HEK293 (cell line): ENCODE data around the gene FBLN5.

Source experiments
- CTCF ChIA-PET: fragments of 350-600 bp; formaldehyde crosslinking; extraction: SDS; loops from one replicate; lab custom pipeline; 2021; ENCODE audit warnings: antibody characterized with exemption; lab: Yijun Ruan, JAX
- POLR2A ChIA-PET: fragments of 300-600 bp; formaldehyde crosslinking; extraction: SDS; loops from one replicate; lab custom pipeline; 2020; ENCODE audit warnings: antibody characterized with exemption, inconsistent platforms; lab: Yijun Ruan, JAX
- H3K27ac ChIP-seq: fragments of 200-500 bp; sonication (Bioruptor generic); 2 replicates; pipeline ENCODE4 v1.5.1; 2014; ENCODE audit warnings: low read depth, low read length, control low read depth, inconsistent platforms; ENCODE audit errors: extremely low read depth
- H3K36me3 ChIP-seq, 2 experiments: fragments of 200-500 bp in 1 of 2; sonication (Bioruptor generic) in 1 of 2; 1 replicate in 1 of 2; 2 replicates in 1 of 2; pipeline ENCODE4 v1.5.1; 2014 to 2017; ENCODE audit warnings: inconsistent platforms in 2 of 2, low read length in 2 of 2; ENCODE audit not compliant: control insufficient read depth in 2 of 2, insufficient read depth in 1 of 2
- H3K4me1 ChIP-seq: fragments of 200-500 bp; sonication (Bioruptor generic); 2 replicates; pipeline ENCODE4 v1.5.1; 2014; ENCODE audit warnings: mild to moderate bottlenecking, low read length, inconsistent platforms; ENCODE audit not compliant: control insufficient read depth, insufficient read depth
- H3K4me3 ChIP-seq: 2 replicates; pipeline ENCODE4 v1.5.1; 2011; ENCODE audit warnings: low read depth, mild to moderate bottlenecking, control low read depth, low read length, moderate library complexity
- H3K9me3 ChIP-seq: fragments of 200-500 bp; sonication (Bioruptor generic); 2 replicates; pipeline ENCODE4 v1.5.1; 2014; ENCODE audit warnings: low read depth, low read length, inconsistent platforms; ENCODE audit not compliant: control insufficient read depth, insufficient read depth
- EGR2 ChIP-seq: fragments of 450-650 bp; formaldehyde crosslinking; IDR thresholded peaks from 2 replicates; pipeline ENCODE4 v1.5.1; 2016; ENCODE audit warnings: low read depth, missing biosample characterization, missing genetic modification characterization
- OSR2 ChIP-seq: fragments of 450-650 bp; formaldehyde crosslinking; IDR thresholded peaks from 2 replicates; pipeline ENCODE4 v1.5.1; 2016; ENCODE audit warnings: missing biosample characterization, missing genetic modification characterization
- ZBTB20 ChIP-seq: fragments of 450-650 bp; formaldehyde crosslinking; IDR thresholded peaks from 2 replicates; pipeline ENCODE4 v1.5.1; 2016; ENCODE audit warnings: missing biosample characterization, missing genetic modification characterization
- ZNF37A ChIP-seq: fragments of 450-650 bp; IDR thresholded peaks from 2 replicates; pipeline ENCODE4 v1.5.1; 2018; ENCODE audit warnings: missing biosample characterization, missing genetic modification characterization
- ZNF473 ChIP-seq: fragments of 450-650 bp; formaldehyde crosslinking; IDR thresholded peaks from 2 replicates; pipeline ENCODE4 v1.5.1; 2017; ENCODE audit warnings: missing biosample characterization, missing genetic modification characterization
- ZNF530 ChIP-seq: fragments of 450-650 bp; formaldehyde crosslinking; IDR thresholded peaks from 2 replicates; pipeline ENCODE4 v1.5.1; 2016; ENCODE audit warnings: low read depth, missing biosample characterization, missing genetic modification characterization
- ZNF596 ChIP-seq: fragments of 450-650 bp; IDR thresholded peaks from 2 replicates; pipeline ENCODE4 v1.5.0; 2018; ENCODE audit warnings: missing biosample characterization, mild to moderate bottlenecking, missing genetic modification characterization, moderate library complexity
- ZNF777 ChIP-seq: fragments of 450-650 bp; formaldehyde crosslinking; IDR thresholded peaks from 2 replicates; pipeline ENCODE4 v1.5.1; 2017; ENCODE audit warnings: missing biosample characterization, missing genetic modification characterization, borderline replicate concordance
- TF ChIP-seq, protein P1 (sequence below): fragments of 450-650 bp; IDR thresholded peaks from 2 replicates; pipeline ENCODE4 v1.5.1; 2018; ENCODE audit warnings: missing biosample characterization, mild to moderate bottlenecking, missing genetic modification characterization
- TF ChIP-seq, protein P2 (sequence below): fragments of 450-650 bp; formaldehyde crosslinking; IDR thresholded peaks from 2 replicates; pipeline ENCODE4 v1.5.1; 2016; ENCODE audit warnings: missing biosample characterization, missing genetic modification characterization
- TF ChIP-seq, protein P3 (sequence below): fragments of 450-650 bp; formaldehyde crosslinking; IDR thresholded peaks from 2 replicates; pipeline ENCODE4 v1.5.1; 2016; ENCODE audit warnings: missing biosample characterization, missing genetic modification characterization
- TF ChIP-seq, protein P4 (sequence below): fragments of 450-650 bp; formaldehyde crosslinking; IDR thresholded peaks from 2 replicates; pipeline ENCODE4 v1.5.1; 2016; ENCODE audit warnings: missing biosample characterization, missing genetic modification characterization

The FBLN5 gene

DNA sequence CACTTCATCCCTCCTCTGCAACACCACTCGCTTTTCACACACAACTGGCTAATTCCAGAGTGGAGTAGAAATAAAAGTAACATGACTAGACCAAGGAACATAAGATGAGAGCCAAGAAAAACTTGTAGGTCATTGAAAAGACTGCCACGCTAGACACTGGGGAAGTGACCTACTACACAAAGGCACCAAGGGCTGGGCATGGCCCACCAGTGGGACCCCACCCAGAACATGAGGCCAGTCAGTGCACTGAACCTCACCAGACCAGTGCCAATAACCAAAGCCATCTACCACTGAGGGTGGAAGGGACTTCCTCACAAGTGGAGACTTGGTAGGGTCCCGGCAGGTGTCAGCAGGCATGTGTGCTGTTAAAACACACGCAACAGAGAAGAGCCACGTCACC is 19.7 kb downstream of the FBLN5 start (continued):
- TF ChIP-seq, protein P1, sequence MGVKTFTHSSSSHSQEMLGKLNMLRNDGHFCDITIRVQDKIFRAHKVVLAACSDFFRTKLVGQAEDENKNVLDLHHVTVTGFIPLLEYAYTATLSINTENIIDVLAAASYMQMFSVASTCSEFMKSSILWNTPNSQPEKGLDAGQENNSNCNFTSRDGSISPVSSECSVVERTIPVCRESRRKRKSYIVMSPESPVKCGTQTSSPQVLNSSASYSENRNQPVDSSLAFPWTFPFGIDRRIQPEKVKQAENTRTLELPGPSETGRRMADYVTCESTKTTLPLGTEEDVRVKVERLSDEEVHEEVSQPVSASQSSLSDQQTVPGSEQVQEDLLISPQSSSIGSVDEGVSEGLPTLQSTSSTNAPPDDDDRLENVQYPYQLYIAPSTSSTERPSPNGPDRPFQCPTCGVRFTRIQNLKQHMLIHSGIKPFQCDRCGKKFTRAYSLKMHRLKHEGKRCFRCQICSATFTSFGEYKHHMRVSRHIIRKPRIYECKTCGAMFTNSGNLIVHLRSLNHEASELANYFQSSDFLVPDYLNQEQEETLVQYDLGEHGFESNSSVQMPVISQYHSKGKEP = no peak
- TF ChIP-seq ZBTB20 (no peak), ZNF473 (tag by site-specific recombination) (no peak)

DNA sequence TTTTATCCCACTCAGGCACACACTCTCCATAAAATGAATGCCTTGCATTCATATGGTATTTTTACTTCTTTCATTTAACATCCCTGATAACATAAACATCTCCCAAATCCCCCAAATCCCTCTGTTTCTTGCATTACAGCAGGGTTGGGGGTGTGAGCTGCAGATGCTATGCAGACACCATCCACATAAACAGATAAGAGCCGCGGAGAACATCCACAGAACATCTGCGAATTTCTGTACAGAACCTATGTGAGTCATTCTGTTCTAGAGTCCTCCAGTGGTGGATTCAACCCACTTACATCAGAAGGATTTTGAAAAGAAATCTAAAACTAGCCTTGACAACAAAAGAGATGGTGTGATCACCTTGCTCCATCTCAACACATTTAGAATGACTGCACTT is 20.3 kb downstream of the FBLN5 start:
- no peaks in the 10 kb centered on the region for H3K36me3 ChIP-seq
- TF ChIP-seq, protein P2, sequence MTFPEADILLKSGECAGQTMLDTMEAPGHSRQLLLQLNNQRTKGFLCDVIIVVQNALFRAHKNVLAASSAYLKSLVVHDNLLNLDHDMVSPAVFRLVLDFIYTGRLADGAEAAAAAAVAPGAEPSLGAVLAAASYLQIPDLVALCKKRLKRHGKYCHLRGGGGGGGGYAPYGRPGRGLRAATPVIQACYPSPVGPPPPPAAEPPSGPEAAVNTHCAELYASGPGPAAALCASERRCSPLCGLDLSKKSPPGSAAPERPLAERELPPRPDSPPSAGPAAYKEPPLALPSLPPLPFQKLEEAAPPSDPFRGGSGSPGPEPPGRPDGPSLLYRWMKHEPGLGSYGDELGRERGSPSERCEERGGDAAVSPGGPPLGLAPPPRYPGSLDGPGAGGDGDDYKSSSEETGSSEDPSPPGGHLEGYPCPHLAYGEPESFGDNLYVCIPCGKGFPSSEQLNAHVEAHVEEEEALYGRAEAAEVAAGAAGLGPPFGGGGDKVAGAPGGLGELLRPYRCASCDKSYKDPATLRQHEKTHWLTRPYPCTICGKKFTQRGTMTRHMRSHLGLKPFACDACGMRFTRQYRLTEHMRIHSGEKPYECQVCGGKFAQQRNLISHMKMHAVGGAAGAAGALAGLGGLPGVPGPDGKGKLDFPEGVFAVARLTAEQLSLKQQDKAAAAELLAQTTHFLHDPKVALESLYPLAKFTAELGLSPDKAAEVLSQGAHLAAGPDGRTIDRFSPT (tag by site-specific recombination) = no peak
- TF ChIP-seq, all 188 proteins: peak for 0
- Histone ChIP-seq H3K27ac (no peak overlapping the region), H3K4me1 (no peaks in the 10 kb centered on the region), H3K9me3 (no peaks in the 10 kb centered on the region), H3K4me3 (no peak overlapping the region)
- POLR2A ChIA-PET = no interaction called here
- CTCF ChIA-PET = no interaction called here

DNA sequence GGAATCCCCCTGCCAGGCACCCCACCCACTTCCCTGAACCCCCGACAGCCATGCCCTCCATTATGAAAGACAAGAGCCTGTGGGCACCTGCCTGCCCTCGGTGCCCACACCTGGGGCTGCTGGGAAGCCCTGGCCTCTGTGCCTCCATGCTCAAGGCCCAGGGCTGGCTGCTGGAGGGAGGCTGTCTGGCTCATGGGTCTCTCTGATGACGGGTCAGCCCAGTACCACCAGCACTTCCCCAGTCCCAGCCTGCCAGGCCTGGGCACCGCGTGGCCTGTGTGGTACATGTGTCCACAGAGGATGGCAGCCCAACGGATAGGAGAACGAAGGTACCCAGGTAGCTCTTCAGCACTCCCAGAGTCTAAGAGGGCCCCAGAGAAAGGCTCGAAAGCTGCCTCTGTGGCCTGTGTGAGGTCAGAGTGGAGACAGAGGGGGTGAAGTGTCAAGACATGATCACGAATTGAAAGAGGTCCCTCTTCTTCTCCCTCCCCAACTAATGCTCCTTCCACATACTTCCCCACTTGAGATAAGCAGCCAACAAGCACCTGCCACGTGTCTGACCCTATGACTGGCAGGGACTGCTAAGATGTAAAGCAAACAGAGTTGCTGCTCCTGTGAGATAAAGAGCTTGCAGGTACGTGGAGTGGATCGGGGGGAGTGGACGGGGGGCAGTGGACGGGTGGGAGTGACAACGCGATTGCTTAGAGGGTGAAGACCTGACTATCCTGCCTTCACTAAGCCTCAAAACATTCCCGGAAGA is 21.2 kb downstream of the FBLN5 start:
- ChIA-PET POLR2A (no interaction called here), CTCF (no interaction called here)
- Histone ChIP-seq H3K4me3 (no peak overlapping the region), H3K27ac (no peak overlapping the region), H3K36me3 (no peaks in the 10 kb centered on the region), H3K9me3 (no peaks in the 10 kb centered on the region), H3K4me1 (no peaks in the 10 kb centered on the region)
- TF ChIP-seq OSR2 (tag by site-specific recombination) (no peak), ZNF777 (tag by site-specific recombination) (no peak), ZNF473 (tag by site-specific recombination) (no peak), EGR2 (tag by site-specific recombination) (no peak)

DNA sequence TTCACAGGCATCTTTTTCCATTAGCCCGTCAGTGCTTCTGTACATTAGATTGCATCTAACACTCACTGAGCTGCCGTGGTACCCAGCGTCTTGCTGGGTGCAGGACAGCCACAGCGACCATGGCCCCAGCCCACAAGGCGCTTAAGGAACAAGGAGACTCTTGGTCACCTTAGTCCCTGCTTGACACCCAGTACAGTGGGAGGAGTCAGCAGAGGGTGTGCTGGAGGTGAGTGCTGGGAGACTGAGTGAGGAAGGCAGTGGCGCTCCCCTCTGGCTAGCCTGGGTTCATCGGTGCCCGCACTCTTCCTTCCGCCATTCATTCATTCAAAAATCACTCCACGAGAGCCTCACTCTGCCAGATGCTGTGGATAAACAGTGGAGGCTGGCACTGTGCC is 21.8 kb downstream of the FBLN5 start:
- Histone ChIP-seq H3K9me3 (no peaks in the 10 kb centered on the region), H3K27ac (no peak overlapping the region), H3K4me1 (no peaks in the 10 kb centered on the region), H3K4me3 (no peak overlapping the region), H3K36me3 (no peaks in the 10 kb centered on the region)
- ChIA-PET CTCF (no interaction called here), POLR2A (no interaction called here)
- TF ChIP-seq, protein P3, sequence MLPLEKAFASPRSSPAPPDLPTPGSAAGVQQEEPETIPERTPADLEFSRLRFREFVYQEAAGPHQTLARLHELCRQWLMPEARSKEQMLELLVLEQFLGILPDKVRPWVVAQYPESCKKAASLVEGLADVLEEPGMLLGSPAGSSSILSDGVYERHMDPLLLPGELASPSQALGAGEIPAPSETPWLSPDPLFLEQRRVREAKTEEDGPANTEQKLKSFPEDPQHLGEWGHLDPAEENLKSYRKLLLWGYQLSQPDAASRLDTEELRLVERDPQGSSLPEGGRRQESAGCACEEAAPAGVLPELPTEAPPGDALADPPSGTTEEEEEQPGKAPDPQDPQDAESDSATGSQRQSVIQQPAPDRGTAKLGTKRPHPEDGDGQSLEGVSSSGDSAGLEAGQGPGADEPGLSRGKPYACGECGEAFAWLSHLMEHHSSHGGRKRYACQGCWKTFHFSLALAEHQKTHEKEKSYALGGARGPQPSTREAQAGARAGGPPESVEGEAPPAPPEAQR = no peak
- no peak for TF ChIP-seq ZNF530 (tag by site-specific recombination)
- TF ChIP-seq, protein P4, sequence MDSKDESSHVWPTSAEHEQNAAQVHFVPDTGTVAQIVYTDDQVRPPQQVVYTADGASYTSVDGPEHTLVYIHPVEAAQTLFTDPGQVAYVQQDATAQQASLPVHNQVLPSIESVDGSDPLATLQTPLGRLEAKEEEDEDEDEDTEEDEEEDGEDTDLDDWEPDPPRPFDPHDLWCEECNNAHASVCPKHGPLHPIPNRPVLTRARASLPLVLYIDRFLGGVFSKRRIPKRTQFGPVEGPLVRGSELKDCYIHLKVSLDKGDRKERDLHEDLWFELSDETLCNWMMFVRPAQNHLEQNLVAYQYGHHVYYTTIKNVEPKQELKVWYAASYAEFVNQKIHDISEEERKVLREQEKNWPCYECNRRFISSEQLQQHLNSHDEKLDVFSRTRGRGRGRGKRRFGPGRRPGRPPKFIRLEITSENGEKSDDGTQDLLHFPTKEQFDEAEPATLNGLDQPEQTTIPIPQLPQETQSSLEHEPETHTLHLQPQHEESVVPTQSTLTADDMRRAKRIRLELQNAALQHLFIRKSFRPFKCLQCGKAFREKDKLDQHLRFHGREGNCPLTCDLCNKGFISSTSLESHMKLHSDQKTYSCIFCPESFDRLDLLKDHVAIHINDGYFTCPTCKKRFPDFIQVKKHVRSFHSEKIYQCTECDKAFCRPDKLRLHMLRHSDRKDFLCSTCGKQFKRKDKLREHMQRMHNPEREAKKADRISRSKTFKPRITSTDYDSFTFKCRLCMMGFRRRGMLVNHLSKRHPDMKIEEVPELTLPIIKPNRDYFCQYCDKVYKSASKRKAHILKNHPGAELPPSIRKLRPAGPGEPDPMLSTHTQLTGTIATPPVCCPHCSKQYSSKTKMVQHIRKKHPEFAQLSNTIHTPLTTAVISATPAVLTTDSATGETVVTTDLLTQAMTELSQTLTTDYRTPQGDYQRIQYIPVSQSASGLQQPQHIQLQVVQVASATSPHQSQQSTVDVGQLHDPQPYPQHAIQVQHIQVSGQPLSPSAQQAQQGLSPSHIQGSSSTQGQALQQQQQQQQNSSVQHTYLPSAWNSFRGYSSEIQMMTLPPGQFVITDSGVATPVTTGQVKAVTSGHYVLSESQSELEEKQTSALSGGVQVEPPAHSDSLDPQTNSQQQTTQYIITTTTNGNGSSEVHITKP (tag by site-specific recombination) = no peak
- no peak for TF ChIP-seq ZNF596
- TF ChIP-seq ZNF37A = no peak
